HepG2 (cell line): ENCODE measurements around the gene DIRAS1. TPM values are rescaled to one million over a fixed set of nuclear protein-coding genes. Genes with fewer than 3 reads are reported as not detected.

ENCODE experiments used
- ATF5 ChIP-seq: sonication (generic); formaldehyde crosslinking; IDR thresholded peaks from 2 replicates; pipeline ENCODE4 v1.4.0; 2020; ENCODE audit warnings: mild to moderate bottlenecking, low read depth, missing genetic modification reagents
- CSRNP2 ChIP-seq: sonication (generic); formaldehyde crosslinking; conservative IDR thresholded peaks from 2 replicates; pipeline ENCODE4 v1.8.0; 2022; ENCODE audit warnings: low read depth, missing genetic modification reagents
- FOXP4 ChIP-seq: sonication (generic); formaldehyde crosslinking; IDR thresholded peaks from 2 replicates; pipeline ENCODE4 v1.4.0; 2020; ENCODE audit warnings: missing genetic modification reagents
- HDAC1 ChIP-seq: sonication (generic); formaldehyde crosslinking; IDR thresholded peaks from 2 replicates; pipeline ENCODE4 v1.5.1; 2020; ENCODE audit warnings: mild to moderate bottlenecking, missing genetic modification reagents
- HOMEZ ChIP-seq: IDR thresholded peaks from 2 replicates; pipeline ENCODE4 v1.6.1; 2016; ENCODE audit warnings: low read depth
- JUN ChIP-seq: sonication (generic); formaldehyde crosslinking; IDR thresholded peaks from 2 replicates; pipeline ENCODE4 v1.4.0; 2020; ENCODE audit warnings: mild to moderate bottlenecking, missing genetic modification reagents
- NBN ChIP-seq: fragments of 450-650 bp; conservative IDR thresholded peaks from 2 replicates; pipeline ENCODE4 v1.6.1; 2017
- NFKBIZ ChIP-seq: IDR thresholded peaks from 2 replicates; pipeline ENCODE4 v1.6.1; 2018; ENCODE audit warnings: missing genetic modification reagents, missing compliant biosample characterization
- PLSCR1 ChIP-seq: sonication (generic); formaldehyde crosslinking; IDR thresholded peaks from 2 replicates; pipeline ENCODE4 v1.5.0; 2020; ENCODE audit warnings: missing genetic modification reagents, mild to moderate bottlenecking, borderline replicate concordance
- ZNF292 ChIP-seq: sonication (generic); formaldehyde crosslinking; IDR thresholded peaks from 2 replicates; pipeline ENCODE4 v1.8.1; 2022; ENCODE audit warnings: mild to moderate bottlenecking, low read depth, missing genetic modification reagents, borderline replicate concordance
- ZNF407 ChIP-seq: sonication (generic); formaldehyde crosslinking; IDR thresholded peaks from one replicate; pipeline ENCODE4 v1.5.1; 2020; ENCODE audit warnings: mild to moderate bottlenecking, missing genetic modification reagents; ENCODE audit errors: not compliant biosample characterization
- polyA plus RNA-seq, 8 experiments: library from polyadenylated mRNA; depleted of rRNA in 3 of 8; stranded (reverse) in 7 of 8; unstranded in 1 of 8; fragments of >200 nt; fragmentation: Illumina TruSeq in 4 of 8; extraction: Trizol in 4 of 8; gene quantifications; 2 replicates each; pipeline versions ENCODE4 v1.2.1 to v1.2.3, GENCODE V29; 2011 to 2016; ENCODE audit warnings: low read depth in 4 of 8, missing spikeins in 1 of 8, mixed read lengths in 1 of 8; ENCODE audit not compliant: insufficient read depth in 1 of 8
- total RNA-seq, 5 experiments: library from RNA; depleted of rRNA; stranded (reverse); fragments of >200 nt; fragmentation: Illumina TruSeq; extraction: Trizol; gene quantifications; 2 replicates each; pipeline ENCODE4 v1.2.3, GENCODE V29; 2016; ENCODE audit warnings: low read depth in 1 of 5

The DIRAS1 gene
- total and polyA plus RNA-seq, 2 of the 13 experiments (the other 11 are each of a cell fraction or from before 2014, with no cell fraction given), result 0.97 to 1.8 TPM

- TF ChIP-seq ZNF407 (peak; percentile 52), NBN (no peak), NFKBIZ (CRISPR knock-in tag) (no peak), HDAC1 (no peak), CSRNP2 (no peak), FOXP4 (CRISPR knock-in tag) (no peak), JUN (CRISPR knock-in tag) (no peak), HOMEZ (CRISPR knock-in tag) (no peak), ATF5 (CRISPR knock-in tag) (no peak), ZNF292 (no peak), PLSCR1 (CRISPR knock-in tag) (no peak)
Measured at GRCh38 chr19:2726904-2727639, 5.9 kb upstream of the DIRAS1 start (continued).
